Activated T-cell treated with anti-CD3 and anti-CD28 coated beads, Interleukin-2, amount 50 U/mL, for 48 hours (primary cell): Measurements from ENCODE around the gene RIPOR3.
A peak's percentile ranks its signal among the peaks of the same experiment; 100 is the strongest.
"Not testable (repeated sequence)": the region's sequence is repeated elsewhere in the genome, so short reads cannot be mapped to it uniquely, and the experiment has no call there.

ENCODE experiments used
- DNase-seq, 2 experiments: peaks; one replicate each; pipeline ENCODE4 v3.0.0-alpha.2; 2020

RIPOR3 gene

DNA sequence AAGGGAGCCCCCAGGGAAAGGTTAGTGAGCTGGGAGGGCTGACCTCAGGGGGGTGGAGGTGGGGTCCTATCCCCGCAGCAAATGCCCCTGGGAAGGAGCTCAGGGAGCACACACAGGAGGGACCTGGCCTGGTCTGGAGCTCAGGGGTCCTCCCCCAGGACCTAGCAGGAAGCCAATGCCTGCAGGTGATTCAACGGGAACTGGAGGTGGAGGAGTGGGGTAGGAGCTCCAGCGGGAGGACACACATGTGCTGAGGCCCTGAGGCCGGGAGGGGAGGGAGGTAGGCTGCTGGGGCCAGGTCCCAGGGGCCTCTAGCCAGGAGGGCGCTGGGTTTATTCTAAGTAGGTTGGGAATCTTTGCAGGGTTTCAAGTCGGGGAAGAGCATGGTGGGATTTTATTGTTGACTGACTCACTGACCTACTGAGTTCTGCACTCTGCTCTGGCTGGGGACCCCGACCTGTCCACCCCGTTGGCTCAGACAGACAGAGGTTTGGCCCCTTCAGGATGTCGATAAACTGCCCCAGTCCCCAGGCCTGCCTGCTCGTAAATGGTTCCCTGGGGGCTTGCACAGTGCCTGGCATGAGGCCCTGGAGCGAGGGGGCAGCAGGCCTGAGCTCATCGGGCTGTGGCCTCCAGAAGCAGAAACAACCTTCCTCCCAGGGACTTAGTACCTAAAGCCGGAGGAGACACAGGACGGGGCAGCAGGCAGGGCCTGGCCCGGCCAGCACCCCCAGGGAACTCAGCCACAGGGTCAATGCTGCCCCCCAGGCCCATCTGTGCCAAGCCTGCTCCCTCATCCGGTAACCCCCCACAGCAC, 62.3 kb downstream of the RIPOR3 start:
- DNase-seq, result no peak

GRCh38 chr20:50628332-50628731, 63.0 kb downstream of the RIPOR3 start:
- DNase-seq, result no peak

- no peak for DNase-seq
Measured at GRCh38 chr20:50627747-50628146, 63.6 kb downstream of the RIPOR3 start.

- peak; percentile 54 to 60 for DNase-seq
Measured at GRCh38 chr20:50625986-50626677, 65.2 kb downstream of the RIPOR3 start.

DNA sequence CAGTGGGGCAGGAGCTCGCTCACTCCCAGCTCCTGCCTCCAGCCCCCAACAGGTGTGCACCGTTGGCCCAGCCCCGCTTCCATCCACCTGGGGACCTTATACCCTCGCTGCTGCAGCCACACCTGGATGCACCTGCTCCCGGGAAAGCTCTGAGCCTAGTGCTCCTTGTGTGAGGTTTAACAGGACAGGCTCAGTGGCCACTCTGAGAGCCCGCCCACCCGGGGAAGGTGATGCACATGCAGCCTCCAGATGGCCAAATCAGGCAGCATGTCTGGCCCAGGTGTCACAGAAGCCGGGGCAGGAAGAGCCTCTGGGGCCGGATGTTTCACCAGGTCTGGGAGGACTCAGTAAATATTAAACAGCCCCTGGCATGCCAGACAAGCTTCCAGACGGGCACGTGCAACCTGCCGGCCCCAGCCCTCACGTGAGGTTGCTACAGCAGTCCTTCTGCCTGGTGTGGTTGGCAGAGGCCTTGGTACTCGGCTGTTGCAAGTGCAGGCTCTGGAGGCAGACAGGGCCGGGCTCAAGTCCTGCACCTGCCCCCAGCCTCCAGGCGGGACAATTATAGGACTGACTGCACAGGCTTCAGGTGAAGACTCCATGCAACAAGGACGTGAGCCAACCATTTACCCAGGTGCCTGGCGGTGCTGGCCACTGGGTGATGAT, 66.9 kb downstream of the RIPOR3 start:
- no peak for DNase-seq

DNA sequence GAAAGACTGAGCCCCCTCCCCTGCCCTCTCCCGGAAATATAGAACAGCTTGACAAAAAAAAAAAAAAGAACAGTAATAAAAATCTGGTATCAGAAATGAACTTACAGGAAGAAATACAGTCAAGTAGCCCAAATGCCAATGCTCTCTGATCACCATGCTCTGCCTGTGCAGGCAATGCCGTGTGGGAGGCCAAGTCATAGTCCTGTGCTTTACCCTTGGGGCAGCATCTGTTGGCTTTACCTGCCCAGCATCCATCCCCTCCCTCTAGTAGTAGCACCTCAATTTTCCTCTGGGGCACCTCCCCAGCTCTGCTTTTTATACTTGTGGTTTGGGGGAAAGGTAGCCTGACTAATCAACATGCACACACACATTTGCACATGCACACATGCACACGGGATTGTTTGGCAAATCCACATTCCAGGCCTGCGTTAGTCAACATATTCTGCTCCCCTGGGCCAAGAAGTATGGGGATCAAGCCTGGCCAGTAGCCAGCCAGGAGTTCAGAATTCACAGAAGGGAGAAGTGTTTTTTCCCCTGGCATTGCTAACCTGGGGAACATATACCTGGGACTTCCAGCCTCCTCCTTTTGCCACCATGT, 70.2 kb downstream of the RIPOR3 start:
- DNase-seq, result no peak

DNA sequence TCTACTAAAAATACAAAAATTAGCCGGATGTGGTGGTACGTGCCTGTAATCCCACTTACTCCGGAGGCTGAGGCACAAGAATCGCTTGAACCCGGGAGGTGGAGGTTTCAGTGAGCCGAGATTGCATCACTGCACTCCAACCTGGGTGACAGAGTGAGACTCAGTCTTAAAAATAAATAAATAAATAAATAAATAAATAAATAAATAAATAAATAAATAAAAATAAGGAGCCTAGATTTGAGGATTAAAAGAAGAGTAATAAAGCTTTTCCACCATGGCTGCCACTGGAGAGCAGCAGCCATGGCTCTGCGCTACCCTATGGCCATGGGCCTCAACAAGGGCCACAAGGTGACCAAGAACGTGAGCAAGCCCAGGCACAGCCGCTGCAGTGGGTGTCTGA, 70.9 kb downstream of the RIPOR3 start:
- not testable (repeated sequence) for DNase-seq

- no peak for DNase-seq
Measured at GRCh38 chr20:50618537-50618936, 72.8 kb downstream of the RIPOR3 start.

DNA sequence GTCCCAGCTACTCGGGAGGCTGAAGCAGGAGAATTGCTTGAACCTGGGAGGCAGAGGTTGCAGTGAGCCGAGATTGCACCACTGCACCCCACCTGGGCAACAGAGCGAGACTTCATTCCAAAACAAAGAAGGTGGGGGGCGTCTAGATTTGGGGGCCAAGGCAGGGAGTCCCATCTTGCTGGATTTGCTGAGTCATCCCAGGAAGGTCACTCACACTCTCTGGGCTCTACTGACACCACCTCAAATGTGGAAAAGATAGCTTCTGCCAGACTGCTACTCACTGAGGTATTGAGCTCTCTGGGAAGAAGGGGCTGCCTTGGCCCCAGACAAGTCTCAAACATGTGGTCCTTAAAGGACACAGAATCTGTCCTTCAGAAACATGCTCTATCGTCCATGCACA, 74.3 kb downstream of the RIPOR3 start:
- DNase-seq, result no peak

- no peak for DNase-seq
Measured at GRCh38 chr20:50615407-50615806, 75.9 kb downstream of the RIPOR3 start.

DNA sequence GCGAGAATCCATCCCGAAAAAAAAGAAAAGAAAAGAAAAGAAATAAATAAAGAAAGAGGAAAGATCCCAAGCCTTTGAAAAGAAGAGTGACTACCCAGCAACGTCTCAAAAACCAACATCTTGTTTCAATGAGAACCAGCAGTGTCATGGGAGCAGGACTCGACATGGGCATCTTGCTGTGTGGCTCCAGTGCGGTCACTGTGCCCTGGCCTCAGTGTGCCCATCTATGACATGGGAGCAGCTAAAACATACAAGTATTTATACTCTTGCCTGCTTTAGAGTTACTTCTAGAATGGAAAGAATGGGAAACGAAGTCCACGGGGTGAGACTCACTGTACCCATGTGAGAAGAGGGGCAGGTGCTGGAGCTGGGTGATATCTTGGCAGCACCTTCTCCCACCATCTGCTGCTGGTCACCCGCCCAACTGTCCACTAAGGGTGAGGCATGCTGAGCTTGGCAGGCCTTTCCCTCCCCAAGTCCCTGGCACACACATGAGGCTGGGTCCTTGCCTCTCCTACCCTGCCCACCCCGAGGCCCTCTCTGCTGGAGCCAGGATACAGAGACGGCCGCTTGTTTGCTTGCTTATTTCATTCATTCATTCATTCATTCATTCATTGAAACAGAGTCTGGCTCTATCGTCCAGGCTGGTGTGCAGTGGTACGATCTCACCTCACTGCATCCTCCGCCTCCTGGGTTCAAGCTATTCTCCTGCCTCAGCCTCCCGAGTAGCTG, 77.7 kb downstream of the RIPOR3 start:
- DNase-seq, result no peak

DNA sequence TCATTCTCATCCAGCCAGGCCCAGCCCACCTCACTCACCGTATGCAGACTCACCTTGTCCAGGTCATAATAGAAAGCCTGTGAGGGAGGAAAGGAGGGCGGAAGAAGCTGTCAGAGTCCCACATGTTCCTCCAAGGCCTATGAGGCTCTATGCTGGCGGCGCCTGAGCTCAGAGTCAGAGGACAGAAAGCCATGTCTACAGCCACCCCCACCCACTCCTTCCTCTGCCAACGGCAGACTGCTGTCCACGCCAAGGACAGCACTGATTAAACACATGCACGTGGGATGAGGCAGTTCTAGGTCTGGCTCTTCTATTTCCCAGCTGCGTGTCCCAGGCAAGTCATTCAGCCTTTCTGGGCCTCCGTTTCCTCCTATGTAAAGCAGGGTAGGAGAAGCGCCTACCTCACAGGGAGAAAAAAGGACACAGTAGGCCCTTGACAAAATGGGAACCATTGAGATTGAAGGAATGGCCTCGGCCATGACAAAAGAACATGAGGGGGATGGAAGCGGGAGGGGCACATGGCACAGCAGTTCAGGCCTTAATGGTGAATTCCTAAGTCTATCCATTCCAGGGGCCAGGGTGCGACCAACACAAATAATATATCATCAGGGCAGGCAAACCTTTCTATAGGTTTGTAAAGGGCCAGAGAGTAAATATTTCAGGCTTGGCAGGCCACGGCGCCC, 80.1 kb downstream of the RIPOR3 start:
- DNase-seq, result no peak

DNA sequence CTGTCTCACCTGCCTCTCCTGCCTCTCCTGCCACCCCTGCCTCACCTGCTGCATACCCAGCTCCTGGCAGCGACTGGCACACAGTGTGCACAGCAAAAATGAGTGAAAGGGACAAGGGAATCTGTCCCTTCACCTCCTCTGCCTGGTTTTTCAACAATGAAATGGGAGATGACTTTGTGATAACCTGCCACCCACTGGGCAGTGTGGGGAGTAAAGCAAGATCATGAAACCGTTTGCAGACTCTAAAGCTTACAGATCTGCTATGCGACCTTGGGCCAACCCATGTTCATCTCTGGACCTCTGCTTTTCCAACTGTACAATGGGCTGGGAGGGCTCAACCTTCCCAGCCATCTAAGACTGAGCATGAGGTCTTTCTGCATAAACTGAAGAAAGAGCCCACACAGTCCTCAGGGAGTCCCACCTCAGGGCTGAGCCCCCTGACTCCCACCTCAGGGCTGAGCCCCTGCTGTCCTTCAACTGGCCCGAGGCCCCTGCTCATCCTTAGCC, 81.1 kb downstream of the RIPOR3 start:
- no peak for DNase-seq

DNA sequence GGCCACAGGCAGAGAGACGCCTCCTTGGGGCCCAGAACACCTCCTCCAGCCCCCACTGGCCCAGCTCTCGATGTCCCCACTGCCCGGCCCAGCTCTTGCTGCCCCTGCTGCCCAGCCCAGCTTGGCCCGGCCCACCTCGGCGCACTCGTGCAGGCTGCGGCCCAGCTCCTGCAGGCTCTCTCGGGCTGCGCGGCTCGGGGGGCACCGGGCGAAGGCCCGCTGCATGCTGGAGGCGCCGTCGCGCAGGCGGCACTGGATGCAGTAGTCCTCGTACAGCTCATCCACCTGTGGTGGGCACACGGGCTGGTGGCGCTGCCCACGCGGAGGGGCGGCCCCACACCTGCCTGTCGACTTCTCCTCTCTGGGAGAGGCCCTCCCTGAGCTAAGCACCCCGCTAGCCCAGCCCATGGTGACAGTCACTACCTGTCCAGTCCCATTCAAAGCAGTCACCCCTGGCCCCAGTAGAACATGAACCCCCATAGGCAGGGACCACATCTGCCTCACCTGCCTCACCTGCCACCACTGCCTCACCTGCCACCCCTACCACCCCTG, 81.8 kb downstream of the RIPOR3 start:
- DNase-seq, result no peak

GRCh38 chr20:50608750-50609104, 82.6 kb downstream of the RIPOR3 start:
- DNase-seq, result no peak

DNA sequence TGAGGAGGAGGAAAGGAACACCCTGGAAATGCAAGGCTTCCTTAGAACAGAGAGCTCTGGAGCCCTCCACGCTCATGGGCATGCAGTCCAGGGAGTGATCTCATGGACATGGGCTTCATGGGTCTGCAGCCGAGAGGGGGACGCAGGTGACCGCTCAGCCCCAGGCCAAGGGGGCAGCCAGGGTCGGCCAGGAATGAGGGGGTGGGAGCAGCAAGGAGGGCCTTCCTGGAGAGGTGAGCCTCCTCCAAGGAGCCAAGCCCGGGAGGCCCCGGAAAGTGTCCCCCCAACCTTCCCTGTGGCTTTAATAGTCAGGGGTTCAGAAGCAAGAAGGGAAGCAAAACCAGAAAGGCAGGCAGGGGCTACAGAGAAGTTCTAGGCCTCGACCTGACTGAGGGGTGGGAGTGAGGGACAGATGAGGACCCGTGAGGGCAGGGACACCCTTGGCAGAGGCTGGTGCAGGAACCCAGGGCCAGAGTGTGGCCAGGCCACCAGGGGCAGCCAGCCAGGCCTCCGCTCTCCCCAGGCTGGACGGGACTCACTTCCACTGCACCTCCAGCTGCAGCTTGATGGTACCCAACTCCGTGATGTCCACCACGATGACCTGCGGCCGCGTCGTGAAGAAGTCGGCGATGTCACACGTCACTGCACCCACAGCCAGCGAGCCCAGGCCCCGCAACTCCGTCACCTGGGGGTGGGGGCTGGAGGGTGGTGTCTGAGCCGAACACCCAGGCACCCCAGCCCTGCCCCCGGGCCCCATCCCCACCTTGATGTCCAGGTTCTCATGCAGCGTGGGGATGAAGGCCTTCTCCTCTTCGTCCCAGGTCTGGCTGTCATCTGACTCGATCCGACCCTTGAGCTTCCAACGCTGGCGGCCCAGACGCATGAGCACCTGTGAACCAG, 83.2 kb downstream of the RIPOR3 start:
- DNase-seq, result no peak

- no peak for DNase-seq
Measured at GRCh38 chr20:50607436-50607835, 83.9 kb downstream of the RIPOR3 start.

- no peak for DNase-seq
Measured at GRCh38 chr20:50605136-50605535, 86.2 kb downstream of the RIPOR3 start.

GRCh38 chr20:50604451-50604850, 86.9 kb downstream of the RIPOR3 start:
- no peak for DNase-seq

DNA sequence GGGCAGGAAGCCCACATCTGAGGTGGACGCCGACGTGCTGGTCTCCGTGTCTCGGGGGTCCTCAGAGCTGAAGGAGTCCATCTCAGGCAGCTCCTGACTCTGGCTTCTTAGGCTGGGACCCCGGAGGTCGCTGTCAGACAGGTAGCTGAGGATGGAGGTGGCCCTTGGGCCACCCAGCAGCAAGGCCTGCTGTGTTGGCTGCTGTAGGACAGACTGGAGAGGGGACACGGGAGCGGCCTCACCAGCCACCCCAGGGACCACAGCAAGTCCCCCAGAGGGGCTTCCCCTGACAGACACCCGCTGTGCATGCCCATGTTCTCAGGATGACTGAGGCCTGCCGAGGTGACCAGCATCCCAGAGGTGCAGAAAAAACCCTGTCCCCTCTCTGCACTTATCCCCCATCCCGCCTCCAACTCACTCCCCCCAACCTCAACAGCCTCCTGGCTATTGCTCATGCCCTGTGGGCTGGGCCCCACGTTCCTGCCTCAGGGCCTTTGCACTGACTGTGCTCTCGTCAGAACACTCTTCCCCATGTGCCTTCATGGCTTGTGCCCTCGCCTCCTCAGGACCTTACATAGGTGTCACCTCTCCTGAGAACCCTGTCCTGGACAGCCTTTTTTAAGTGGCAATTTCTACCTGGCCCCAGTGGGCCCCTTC, 88.8 kb downstream of the RIPOR3 start:
- no peak for DNase-seq
